Measurements from ENCODE around the gene HS3ST1.

- TF ChIP-seq CTCF (IDR thresholded peaks at IDR 0.05) = no peak
- no peak for TF ChIP-seq POLR2A (IDR thresholded peaks at IDR 0.05)
- TF ChIP-seq POLR2AphosphoS5 (IDR thresholded peaks at IDR 0.05) = no peak
- TF ChIP-seq EP300 (IDR thresholded peaks at IDR 0.05) = no peak
Observed at GRCh38 chr4:11474146-11474545, 45.5 kb upstream of the HS3ST1 start.

All from sigmoid colon (tissue), 4 donors.